IPS-18c (cell line): Measurements from ENCODE around the gene MRPL24.
A peak's percentile ranks its signal among the peaks of the same experiment; 100 is the strongest.

ENCODE experiments used
- H3K4me3 ChIP-seq: 2 replicates; pipeline ENCODE4 v1.7.0; 2013; ENCODE audit warnings: low read depth, mild to moderate bottlenecking, low read length, moderate library complexity; ENCODE audit not compliant: insufficient read depth
- H3K9me3 ChIP-seq: one replicate; pipeline ENCODE4 v1.6.1; 2013; ENCODE audit warnings: mild to moderate bottlenecking, low read length, moderate library complexity; ENCODE audit not compliant: control insufficient read depth, insufficient read depth

Gene MRPL24

DNA sequence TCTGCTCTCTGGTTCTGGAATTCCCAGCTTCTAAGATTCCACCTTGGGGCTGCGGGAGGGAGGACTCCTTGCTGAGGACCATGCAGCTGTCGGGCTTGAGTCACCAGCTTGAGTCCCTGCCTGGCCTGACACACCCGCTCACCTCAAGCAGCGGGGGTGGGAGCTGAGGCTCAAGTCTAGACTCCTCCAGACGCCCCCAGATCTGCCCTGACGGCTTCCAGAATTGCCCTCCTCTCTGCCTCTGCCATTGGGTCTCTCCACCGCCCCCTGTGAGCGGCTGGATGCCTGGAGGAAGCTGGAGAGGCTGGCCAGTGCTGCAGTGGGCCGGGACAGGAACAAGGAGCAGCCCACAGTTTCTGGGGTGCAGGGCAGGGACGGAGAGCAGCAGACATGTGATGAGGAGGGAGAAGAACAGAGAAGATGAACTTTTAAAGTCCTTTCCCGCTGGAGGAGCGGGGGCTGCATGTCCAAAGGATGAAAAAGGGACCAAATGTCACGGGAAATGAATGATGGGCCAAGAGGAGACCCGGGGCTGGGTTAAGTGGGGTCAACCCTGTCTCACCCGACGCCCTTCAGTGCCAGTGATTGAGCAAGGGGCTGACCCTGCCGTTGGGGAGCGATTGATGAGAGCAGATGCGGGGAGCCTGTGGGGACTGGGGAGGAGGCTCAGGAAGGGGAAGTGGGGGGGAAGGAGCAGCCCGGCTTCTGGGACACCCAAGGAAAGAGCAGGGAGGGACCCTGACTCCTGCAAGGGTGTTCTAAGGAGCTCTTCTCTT is 49.0 kb downstream of the MRPL24 start:
- Histone ChIP-seq H3K9me3 (no peaks in the 10 kb centered on the region), H3K4me3 (peak overlapping the region; percentile 9)

GRCh38 chr1:156691191-156691590 is 49.7 kb downstream of the MRPL24 start:
- Histone ChIP-seq H3K4me3 (peak overlapping the region; percentile 40; the same call in 1 of the 2 replicates), H3K9me3 (no peaks in the 10 kb centered on the region)

DNA sequence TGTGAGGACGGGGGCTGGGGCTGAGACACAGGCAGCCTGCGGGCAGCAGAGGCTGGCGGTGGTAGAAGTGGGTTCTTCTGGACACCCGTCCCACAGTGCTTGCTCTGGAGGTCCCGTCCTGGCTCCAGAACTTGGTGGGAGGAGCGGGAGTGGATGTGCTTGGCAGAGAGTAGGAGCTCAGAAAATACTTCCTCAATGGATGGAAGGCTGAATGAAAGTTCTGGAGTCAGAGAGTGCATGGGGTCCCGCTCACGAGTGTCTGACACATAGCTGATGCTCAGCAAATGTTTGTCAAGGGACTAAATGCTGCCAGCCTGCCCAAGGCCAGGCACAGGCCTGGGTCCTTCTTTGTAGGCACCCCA is 50.2 kb downstream of the MRPL24 start:
- H3K9me3 ChIP-seq: no peaks in the 10 kb centered on the region
- H3K4me3 ChIP-seq: peak overlapping the region; percentile 40; the same call in 1 of the 2 replicates

DNA sequence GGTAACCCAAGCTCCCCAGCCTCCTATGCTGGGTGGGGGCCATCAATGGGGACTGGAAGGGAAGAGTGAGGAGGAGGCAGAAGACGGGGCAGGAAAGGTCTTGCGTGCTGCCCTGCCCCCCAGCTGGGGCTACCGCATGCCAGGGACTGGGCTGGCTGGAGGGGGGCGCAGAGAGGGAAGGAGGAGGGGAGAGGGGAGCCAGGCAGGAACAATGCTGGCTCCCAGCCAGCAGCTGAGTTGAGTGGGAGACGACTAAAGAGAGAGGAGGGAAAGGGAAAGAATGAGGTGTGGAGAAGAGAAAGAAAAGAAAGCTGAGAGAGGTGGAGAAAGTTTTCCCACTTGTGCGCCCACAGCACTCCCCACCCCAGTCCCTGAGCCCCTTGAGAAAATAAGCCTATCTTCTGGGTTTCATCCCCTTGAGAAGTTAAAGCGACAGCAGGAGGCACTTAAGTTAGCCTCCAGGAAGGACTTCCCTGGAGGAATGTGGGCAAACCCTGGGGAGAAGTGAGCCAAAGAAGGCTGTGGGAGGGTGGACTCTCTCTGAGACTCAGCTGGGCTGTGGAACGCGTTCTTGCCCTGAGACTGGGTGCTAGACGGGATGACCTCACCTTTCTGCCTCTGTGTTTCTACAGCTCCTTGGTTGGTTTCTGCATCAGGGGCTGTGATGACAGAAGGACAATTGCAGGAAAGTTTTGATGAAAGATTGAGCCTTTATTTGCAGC is 50.8 kb downstream of the MRPL24 start:
- Histone ChIP-seq H3K4me3 (peak overlapping the region; percentile 40; the same call in 1 of the 2 replicates), H3K9me3 (no peaks in the 10 kb centered on the region)

DNA sequence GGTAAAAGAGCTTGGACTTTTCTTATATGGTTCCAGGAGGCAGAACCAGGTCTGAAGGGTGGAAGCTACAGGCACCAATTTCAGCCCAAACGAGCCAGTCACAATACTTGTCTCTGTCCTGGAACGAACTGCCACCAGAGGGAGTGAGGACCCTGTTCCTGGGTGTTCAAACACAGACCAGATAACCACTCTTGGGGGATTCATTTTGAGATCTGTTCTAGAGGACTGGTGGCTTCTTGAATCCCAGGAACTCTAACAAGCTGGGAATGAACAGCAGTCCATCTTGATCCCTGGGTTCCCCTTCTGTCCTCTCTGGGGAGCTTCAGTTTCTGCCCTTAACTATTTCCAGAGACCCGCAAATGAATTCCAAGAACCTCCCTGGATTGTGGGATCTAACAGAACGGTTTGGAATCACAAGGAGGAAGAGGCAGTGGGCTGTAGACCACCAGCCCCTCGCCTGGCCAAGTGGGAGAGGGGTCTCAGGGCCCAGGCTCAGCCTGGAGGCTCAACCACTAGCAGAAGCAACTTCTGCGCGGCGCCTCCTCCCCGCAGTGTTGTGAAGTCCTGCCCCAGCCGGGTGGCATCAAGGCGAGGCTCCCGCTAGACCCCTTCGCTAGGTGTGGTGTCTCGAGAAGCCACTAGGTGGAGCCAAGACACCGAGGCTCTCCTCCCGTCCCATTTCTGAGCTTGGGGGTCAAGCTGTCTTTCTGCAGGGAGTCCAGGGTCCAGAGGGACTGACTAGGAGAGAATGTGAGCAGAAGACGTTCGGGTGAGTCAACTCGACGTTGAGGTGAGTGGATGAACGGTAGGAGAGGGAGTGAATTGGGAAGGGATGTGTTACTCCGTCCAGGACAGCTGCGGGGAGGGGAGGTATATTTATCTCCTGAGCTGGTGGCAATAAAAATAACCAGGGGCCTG is 51.6 kb downstream of the MRPL24 start:
- Histone ChIP-seq H3K9me3 (no peaks in the 10 kb centered on the region), H3K4me3 (peak overlapping the region; percentile 40; the same call in 1 of the 2 replicates)
